HG03354 (cell line): Measurements from ENCODE around the gene TMEM272.

Source experiments
- ATAC-seq: cut with Tn5 transposase; IDR thresholded peaks from one replicate; pipeline ENCODE4 v1.9.1; 2021; ENCODE audit warnings: mild to moderate bottlenecking; ENCODE audit not compliant: unreplicated experiment, poor library complexity, severe bottlenecking

Gene TMEM272

GRCh38 chr13:51785712-51786424 lies 59.1 kb downstream of the TMEM272 start:
- no peak for ATAC-seq

- no peak for ATAC-seq
These were observed 60.9 kb downstream of the TMEM272 start for GRCh38 chr13:51784097-51784496.

GRCh38 chr13:51783428-51784094 lies 61.4 kb downstream of the TMEM272 start:
- ATAC-seq, result no peak

- no peak for ATAC-seq
These were observed 62.8 kb downstream of the TMEM272 start for GRCh38 chr13:51782026-51782710.

- ATAC-seq, result no peak
These were observed 63.5 kb downstream of the TMEM272 start for GRCh38 chr13:51781246-51782022.

- ATAC-seq, result no peak
These were observed 64.9 kb downstream of the TMEM272 start for GRCh38 chr13:51780099-51780498.

- ATAC-seq, result no peak
These were observed 66.6 kb downstream of the TMEM272 start for GRCh38 chr13:51778392-51778791.

- no peak for ATAC-seq
These were observed 67.1 kb downstream of the TMEM272 start for GRCh38 chr13:51777921-51778320.

- no peak for ATAC-seq
These were observed 68.8 kb downstream of the TMEM272 start for GRCh38 chr13:51776179-51776578.

- no peak for ATAC-seq
These were observed 71.5 kb downstream of the TMEM272 start for GRCh38 chr13:51773515-51773914.

GRCh38 chr13:51772781-51773180 lies 72.2 kb downstream of the TMEM272 start:
- ATAC-seq, result no peak

- ATAC-seq, result no peak
These were observed 72.9 kb downstream of the TMEM272 start for GRCh38 chr13:51772105-51772455.

GRCh38 chr13:51771418-51772104 lies 73.4 kb downstream of the TMEM272 start:
- no peak for ATAC-seq

- ATAC-seq, result no peak
These were observed 74.1 kb downstream of the TMEM272 start for GRCh38 chr13:51770681-51771417.

- ATAC-seq, result no peak
These were observed 74.8 kb downstream of the TMEM272 start for GRCh38 chr13:51770160-51770559.

GRCh38 chr13:51769455-51770127 lies 75.4 kb downstream of the TMEM272 start:
- ATAC-seq, result no peak

GRCh38 chr13:51768976-51769375 lies 76.0 kb downstream of the TMEM272 start:
- no peak for ATAC-seq

- ATAC-seq, result no peak
These were observed 76.5 kb downstream of the TMEM272 start for GRCh38 chr13:51768378-51768921.
